ENCODE measurements around the gene SLC6A11.

SLC6A11 gene

DNA sequence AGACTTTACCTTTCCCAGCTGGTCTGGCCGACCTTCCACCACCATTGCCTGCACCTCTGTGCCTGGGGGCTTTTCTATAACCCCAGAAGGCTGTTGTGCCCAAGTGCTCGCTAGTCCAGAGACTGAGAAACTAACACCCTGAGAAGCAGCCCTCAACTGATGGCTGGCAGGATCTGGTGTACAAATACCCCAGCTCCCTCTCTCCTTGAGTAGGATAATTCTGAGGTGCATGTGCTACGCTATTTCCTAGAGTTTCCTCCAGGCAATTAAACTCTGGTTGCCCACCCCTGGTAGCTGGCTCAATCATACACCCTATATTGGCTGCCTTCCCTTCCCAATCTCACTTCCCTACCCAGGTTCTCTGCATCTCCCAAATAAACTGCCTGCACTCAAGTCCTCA, 165.0 kb downstream of the SLC6A11 start:
- no peak for DNase-seq (ENCODE audit: low read depth in 2 of 2)

DNA sequence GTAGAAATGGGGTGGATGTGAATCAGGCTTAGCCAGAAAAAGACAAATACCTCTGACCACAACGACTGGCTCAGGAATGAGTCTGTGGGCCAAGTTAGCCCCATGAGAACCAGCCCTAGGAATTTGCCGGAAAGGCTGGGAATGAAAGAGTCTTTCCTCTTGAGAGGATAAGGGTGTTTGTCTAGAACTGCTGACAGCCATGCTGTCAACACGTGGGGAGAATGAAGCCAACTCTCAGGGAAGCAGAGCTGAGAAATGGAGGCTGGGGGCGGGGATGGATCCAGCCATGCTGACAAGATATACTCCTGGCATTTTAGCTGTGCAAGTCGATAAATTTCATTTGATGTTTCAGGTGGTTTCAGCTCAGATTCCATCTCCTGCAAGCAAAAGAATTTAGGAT, 165.9 kb downstream of the SLC6A11 start:
- DNase-seq (ENCODE audit: low read depth in 2 of 2), result peak; percentile 67 to 68

DNA sequence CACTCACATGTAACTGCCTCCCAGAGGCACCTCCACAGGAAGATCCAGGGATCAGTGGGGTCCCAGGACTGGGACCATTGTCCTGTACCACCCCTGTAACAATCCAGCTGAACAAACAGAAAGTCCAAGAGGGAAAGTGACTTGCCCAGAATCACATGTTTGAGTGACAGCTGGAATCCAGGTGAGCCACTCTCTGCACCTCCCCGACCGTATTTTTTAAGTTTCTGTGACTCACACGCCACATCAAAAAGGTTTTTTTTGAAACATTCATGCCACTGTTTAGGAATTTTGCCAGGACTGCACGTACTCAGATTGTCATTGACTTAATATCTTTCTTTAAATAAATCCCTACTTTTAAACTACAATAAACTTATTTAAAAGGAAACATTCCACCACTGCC, 166.8 kb downstream of the SLC6A11 start:
- no peak for DNase-seq (ENCODE audit: low read depth in 2 of 2)

DNA sequence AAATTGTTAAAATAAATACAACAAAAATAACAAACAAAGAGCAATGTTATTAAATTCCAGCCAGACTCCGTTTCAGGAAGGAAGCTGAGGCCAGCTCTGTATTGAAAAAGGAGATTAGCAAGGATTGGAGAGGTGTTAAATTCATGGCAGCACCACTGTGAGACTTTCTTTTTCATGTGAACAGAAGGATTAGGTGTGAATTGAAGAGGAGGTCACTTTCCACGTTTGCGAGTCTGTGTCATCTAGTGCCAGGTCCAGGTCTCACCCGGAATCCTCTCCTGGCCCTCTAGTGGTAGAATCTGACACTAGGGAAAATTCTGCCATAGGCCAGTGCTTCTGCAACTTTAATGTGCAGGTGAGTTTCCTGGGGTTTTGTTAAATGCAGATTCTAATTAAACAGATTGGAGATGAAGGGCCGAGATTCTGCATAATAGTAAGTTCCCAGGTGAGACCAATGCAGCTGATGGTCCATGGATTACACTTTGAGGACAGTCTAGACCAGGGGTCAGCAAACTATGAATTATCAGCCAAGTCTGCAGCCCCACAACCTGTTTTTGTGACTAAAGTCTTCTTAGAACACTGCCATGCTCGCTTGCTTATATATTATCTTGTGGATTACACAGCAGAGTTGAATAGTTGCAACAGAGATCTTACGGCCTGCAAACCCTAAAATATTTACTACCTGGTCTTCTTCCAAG, 167.3 kb downstream of the SLC6A11 start:
- DNase-seq (ENCODE audit: low read depth in 2 of 2), result no peak

DNA sequence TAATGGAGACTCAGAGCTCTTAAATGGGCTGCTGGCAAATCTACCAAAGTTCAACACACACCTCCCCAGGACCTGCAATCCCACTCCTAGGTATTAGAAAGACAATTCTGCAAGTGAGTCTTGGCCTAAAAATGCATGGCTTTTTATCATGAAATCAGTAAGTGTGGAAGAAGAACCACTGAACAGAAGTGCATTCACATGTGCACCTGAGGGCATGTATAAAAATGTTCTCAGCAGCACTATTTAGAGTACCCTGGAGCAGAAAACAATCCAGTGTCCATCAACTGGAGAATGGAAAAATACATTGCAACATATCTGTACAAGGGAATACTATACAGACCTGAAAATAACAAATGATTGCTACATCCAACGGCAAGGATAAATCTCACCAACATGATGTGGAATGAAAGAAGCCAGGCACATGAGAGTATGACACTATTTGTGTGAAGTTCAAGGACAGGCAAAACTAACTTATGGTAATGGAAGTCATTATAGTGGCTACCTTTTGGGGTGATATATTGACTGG, 168.4 kb downstream of the SLC6A11 start:
- no peak for DNase-seq (ENCODE audit: low read depth in 2 of 2)

DNA sequence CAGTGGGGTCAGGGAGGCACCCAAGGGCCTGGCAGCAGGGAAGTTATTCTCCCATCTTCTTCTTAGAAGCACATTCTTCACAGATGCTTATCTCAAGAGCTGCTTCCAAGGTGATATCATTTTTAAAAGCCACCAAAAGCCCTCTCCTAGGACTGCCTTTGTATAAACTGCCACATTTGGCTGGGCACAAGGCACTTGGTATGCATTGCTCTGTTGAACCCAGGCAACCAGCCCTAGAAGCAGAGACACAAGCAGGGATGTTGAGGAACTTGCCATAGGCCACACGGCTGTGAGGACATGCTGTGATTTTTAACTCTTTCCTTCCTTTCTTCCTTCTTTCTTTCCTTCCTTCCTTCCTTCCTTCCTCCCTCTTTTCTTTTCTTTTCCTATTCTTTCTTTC, 169.2 kb downstream of the SLC6A11 start:
- no peak for DNase-seq (ENCODE audit: low read depth in 2 of 2)

DNA sequence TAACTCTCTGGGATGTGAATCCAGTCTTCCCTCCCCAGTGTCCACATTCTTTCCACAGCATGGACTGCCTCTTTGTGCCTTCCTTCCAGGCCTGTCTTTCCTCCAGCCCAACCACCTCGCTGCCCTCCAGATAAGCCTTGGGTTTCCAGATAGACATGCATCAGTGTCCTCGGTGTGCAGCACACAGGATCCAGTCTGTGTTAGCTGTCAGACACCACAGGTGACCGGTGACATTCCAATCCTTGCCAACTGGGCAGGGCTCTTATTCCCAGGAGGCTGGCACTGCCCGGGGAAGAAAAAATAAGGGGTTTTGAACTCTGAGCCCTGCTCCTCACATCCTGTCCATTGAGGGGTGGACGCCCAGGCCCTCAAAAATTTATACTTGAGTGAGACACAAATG, 170.6 kb downstream of the SLC6A11 start:
- DNase-seq (ENCODE audit: low read depth in 2 of 2), result no peak

DNA sequence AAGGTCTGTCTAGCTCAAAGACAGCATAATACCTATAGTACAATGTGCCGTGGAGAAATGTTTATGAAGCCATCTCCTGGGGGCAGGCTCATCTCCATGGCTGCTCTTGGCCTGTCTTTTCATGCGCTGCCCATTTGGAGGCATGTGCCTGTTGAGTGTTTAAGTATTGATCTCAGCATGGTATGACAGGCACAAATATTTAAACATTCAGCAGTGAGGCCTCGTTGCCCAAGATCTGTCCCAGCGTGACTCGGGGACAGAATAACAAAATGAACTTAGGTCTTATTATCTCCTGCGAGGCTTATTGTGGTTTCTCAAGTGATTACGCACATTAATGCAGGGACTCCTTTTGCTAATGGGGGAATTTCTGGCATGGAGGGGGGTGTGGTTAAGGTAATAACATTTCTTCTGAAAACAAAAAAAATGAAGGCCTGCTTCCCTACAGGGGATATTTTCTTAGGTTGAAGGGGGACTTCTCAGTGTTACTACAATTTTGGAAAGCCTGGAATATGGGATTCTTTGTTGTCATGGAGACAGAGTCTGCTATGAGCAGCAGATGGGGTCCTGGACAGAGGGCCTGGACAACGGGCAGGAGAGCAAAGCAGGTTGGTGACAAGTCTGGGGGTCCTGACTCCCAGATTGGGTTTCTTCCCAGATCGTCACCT, 172.1 kb downstream of the SLC6A11 start:
- no peak for DNase-seq (ENCODE audit: low read depth in 2 of 2)

DNA sequence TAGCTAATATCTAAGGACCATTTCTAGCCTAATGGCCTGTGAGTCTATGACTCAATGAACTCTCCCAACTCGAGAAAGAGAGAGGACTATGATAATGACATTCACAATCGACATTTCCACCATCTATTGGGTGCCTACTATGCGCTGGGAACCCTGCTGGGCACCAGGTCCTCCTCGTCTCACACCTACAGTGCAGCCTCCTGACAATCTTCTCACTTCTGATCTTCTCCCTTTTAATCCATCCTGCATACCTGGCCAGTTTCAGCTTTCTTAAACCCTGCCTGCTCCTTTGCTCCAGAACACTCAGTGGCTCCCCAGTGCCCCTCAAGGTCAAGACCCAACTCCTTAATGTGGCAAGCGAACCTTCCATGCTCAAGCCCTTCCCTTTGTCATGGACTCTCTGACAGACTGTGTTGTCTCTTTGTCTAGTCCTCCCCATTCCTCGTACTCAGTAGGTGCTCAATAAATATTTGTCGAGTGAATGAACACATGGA, 173.0 kb downstream of the SLC6A11 start:
- no peak for DNase-seq (ENCODE audit: low read depth in 2 of 2)

Data from fibroblast of skin of left quadriceps (primary cell).